ENCODE data around the gene CIDEC. TPM values are rescaled to one million over a fixed set of nuclear protein-coding genes. Genes with fewer than 3 reads are reported as not detected.

The CIDEC gene
- total RNA-seq (2021), result 0.37 TPM in 1 of 2 replicates, not detected in the other
- percentile 11 among the genes with signal in this experiment for Bru-seq, nascent RNA
- BruChase-seq, experiment 1, labeled RNA remaining after a 2-hour chase, result not detected
- percentile 11 among the genes with signal in this experiment for BruChase-seq, experiment 2, labeled RNA remaining after a 6-hour chase
- long read RNA-seq, result 0 reads

GRCh38 chr3:9879830-9880549 is at the start of gene CIDEC:
Gene CIDEC, minus strand, starts transcription at chr3:9880253. Its CDS starts 1,767 bp downstream, at chr3:9878486.
- Histone ChIP-seq H3K9me2 (ENCODE audit: insufficient read depth) (no peaks in the 10 kb centered on the region), H3K27me3 (ENCODE audit: insufficient read depth, low read depth) (no peaks in the 10 kb centered on the region), H3K9me3 (ENCODE audit: insufficient read depth, low read depth) (no peaks in the 10 kb centered on the region), H4K20me1 (ENCODE audit: insufficient read depth) (no peaks in the 10 kb centered on the region), H3K36me3 (ENCODE audit: low read depth) (no peaks in the 10 kb centered on the region), H3K4me3 (no peak within 1 kb of the TSS), H3K79me2 (ENCODE audit: low read depth) (no peaks in the 10 kb centered on the region), H3K4me2 (peak within 1 kb of the TSS; percentile 29), H3K27ac (no peak within 1 kb of the TSS), H2AFZ (no peak within 1 kb of the TSS), H3K4me1 (replicated peaks; ENCODE audit: insufficient read depth) (peaks cover 44% of the 10 kb centered on the region), H3F3A (ENCODE audit: insufficient read depth, low read depth) (peaks cover 28% of the 10 kb centered on the region)
- no TSS peak for BruUV-seq (replicated peaks)
- no peak for DNase-seq
- ChIA-PET CTCF (interaction anchor here (0.5 kb wide), 1 partner anchor 30 kb away, joined by 3 read pairs; no protein-coding TSS in a partner anchor), POLR2A (ENCODE audit: unreplicated experiment) (interaction anchor here (0.6 kb wide), 2 partner anchors 10 to 885 kb away, joined by 3 to 13 read pairs; no protein-coding TSS in a partner anchor)
- TF ChIP-seq EZH2 (IDR thresholded peaks at IDR 0.05; ENCODE audit: low read depth), result no peak
- no peak for TF ChIP-seq CTCF (conservative IDR thresholded peaks at IDR 0.05)
- intact Hi-C loops (cut with micrococcal nuclease; ENCODE audit: unreplicated experiment), result no loop called here

GRCh38 chr3:9928158-9928557 is 48.1 kb upstream of the CIDEC start:
- Histone ChIP-seq H3K27me3 (ENCODE audit: insufficient read depth, low read depth) (no peaks in the 10 kb centered on the region), H3F3A (ENCODE audit: insufficient read depth, low read depth) (0 out of 2 replicates have a peak, but pooled peaks cover 9% of the 10 kb centered on the region), H2AFZ (no peak overlapping the region), H4K20me1 (ENCODE audit: insufficient read depth) (no peaks in the 10 kb centered on the region), H3K4me2 (no peak overlapping the region), H3K4me3 (no peak overlapping the region), H3K9me2 (ENCODE audit: insufficient read depth) (no peaks in the 10 kb centered on the region), H3K9me3 (ENCODE audit: insufficient read depth, low read depth) (no peaks in the 10 kb centered on the region), H3K79me2 (ENCODE audit: low read depth) (no peaks in the 10 kb centered on the region), H3K4me1 (replicated peaks; ENCODE audit: insufficient read depth) (peaks cover 10% of the 10 kb centered on the region; the same call in 1 of the 2 replicates), H3K36me3 (ENCODE audit: low read depth) (peaks cover 4% of the 10 kb centered on the region; the same call in 1 of the 2 replicates), H3K27ac (no peak overlapping the region)
- TF ChIP-seq CTCF (conservative IDR thresholded peaks at IDR 0.05) (no peak), EZH2 (IDR thresholded peaks at IDR 0.05; ENCODE audit: low read depth) (no peak)
- POLR2A ChIA-PET (ENCODE audit: unreplicated experiment), result no interaction called here
- no peak for DNase-seq
- BruUV-seq (replicated peaks), result no TSS peak
- CTCF ChIA-PET, result no interaction called here
- intact Hi-C loops (cut with micrococcal nuclease; ENCODE audit: unreplicated experiment), result no loop called here

- H3K36me3 ChIP-seq (ENCODE audit: low read depth), result no peaks in the 10 kb centered on the region
- no peaks in the 10 kb centered on the region for H3K79me2 ChIP-seq (ENCODE audit: low read depth)
- H3F3A ChIP-seq (ENCODE audit: insufficient read depth, low read depth), result 0 out of 2 replicates have a peak, but pooled peaks cover 5% of the 10 kb centered on the region
- H3K4me3 ChIP-seq, result no peak overlapping the region
- H3K9me3 ChIP-seq (ENCODE audit: insufficient read depth, low read depth), result no peaks in the 10 kb centered on the region
- H3K27ac ChIP-seq, result no peak overlapping the region
- DNase-seq, result no peak
- H3K4me2 ChIP-seq, result peak overlapping the region; percentile 95
- no peaks in the 10 kb centered on the region for H3K27me3 ChIP-seq (ENCODE audit: insufficient read depth, low read depth)
- intact Hi-C loops (cut with micrococcal nuclease; ENCODE audit: unreplicated experiment), result no loop called here
- H3K9me2 ChIP-seq (ENCODE audit: insufficient read depth), result no peaks in the 10 kb centered on the region
- TF ChIP-seq CTCF (conservative IDR thresholded peaks at IDR 0.05) (no peak), EZH2 (IDR thresholded peaks at IDR 0.05; ENCODE audit: low read depth) (no peak)
- POLR2A ChIA-PET (ENCODE audit: unreplicated experiment), result no interaction called here
- no TSS peak for BruUV-seq (replicated peaks)
- H2AFZ ChIP-seq, result no peak overlapping the region
- no peaks in the 10 kb centered on the region for H4K20me1 ChIP-seq (ENCODE audit: insufficient read depth)
- CTCF ChIA-PET, result no interaction called here
- peaks cover 26% of the 10 kb centered on the region for H3K4me1 ChIP-seq (replicated peaks; ENCODE audit: insufficient read depth)
Measured at GRCh38 chr3:9918261-9919038, 38.4 kb upstream of the CIDEC start.

Measured in PC-9 (cell line).